Parathyroid adenoma (tissue), 2 donors: ENCODE results near the gene KCTD1.

Experiments
- H2AFZ ChIP-seq: fragments of 300-600 bp; sonication (generic); one replicate; pipeline ENCODE4 v1.7.0; 2017; ENCODE audit warnings: antibody characterized with exemption, mild to moderate bottlenecking
- H3K27ac ChIP-seq: fragments of 300-600 bp; sonication (generic); one replicate; pipeline ENCODE4 v1.7.0; 2017
- H3K27me3 ChIP-seq: fragments of 300-600 bp; sonication (generic); one replicate; pipeline ENCODE4 v1.7.0; 2017; ENCODE audit warnings: low read length; ENCODE audit not compliant: control insufficient read depth, insufficient read depth
- H3K36me3 ChIP-seq: fragments of 300-600 bp; sonication (generic); one replicate; pipeline ENCODE4 v1.7.0; 2017; ENCODE audit warnings: low read length; ENCODE audit not compliant: control insufficient read depth, insufficient read depth
- H3K4me1 ChIP-seq: fragments of 300-600 bp; sonication (generic); one replicate; pipeline ENCODE4 v1.7.0; 2017; ENCODE audit warnings: control low read depth
- H3K4me2 ChIP-seq: fragments of 300-600 bp; sonication (generic); one replicate; pipeline ENCODE4 v1.7.0; 2017; ENCODE audit warnings: low read length
- H3K4me3 ChIP-seq: fragments of 300-600 bp; sonication (generic); one replicate; pipeline ENCODE4 v1.7.0; 2017; ENCODE audit warnings: low read depth, low read length
- H3K79me2 ChIP-seq: fragments of 300-600 bp; sonication (generic); one replicate; pipeline ENCODE4 v1.7.0; 2017; ENCODE audit warnings: control low read depth
- H3K9ac ChIP-seq: fragments of 300-600 bp; sonication (generic); one replicate; pipeline ENCODE4 v1.7.0; 2017; ENCODE audit warnings: mild to moderate bottlenecking
- H3K9me3 ChIP-seq: fragments of 300-600 bp; sonication (generic); one replicate; pipeline ENCODE4 v1.7.0; 2017; ENCODE audit warnings: low read length; ENCODE audit not compliant: control insufficient read depth
- CTCF ChIP-seq: fragments of 300-600 bp; sonication (generic); IDR thresholded peaks from one replicate; pipeline ENCODE4 v1.7.0; 2017; ENCODE audit warnings: antibody characterized with exemption, mild to moderate bottlenecking
- donor health status: primary hyperparathyroidism.

Gene KCTD1

GRCh38 chr18:26556573-26556972 is 8.2 kb upstream of the KCTD1 start:
- H2AFZ ChIP-seq: no peak overlapping the region
- no peak overlapping the region for H3K27ac ChIP-seq
- no peak for TF ChIP-seq CTCF
- no peaks in the 10 kb centered on the region for H3K36me3 ChIP-seq
- no peaks in the 10 kb centered on the region for H3K79me2 ChIP-seq
- H3K4me3 ChIP-seq: no peak overlapping the region
- no peaks in the 10 kb centered on the region for H3K4me1 ChIP-seq
- H3K9ac ChIP-seq: no peak overlapping the region
- H3K4me2 ChIP-seq: no peak overlapping the region
- no peaks in the 10 kb centered on the region for H3K9me3 ChIP-seq
- no peaks in the 10 kb centered on the region for H3K27me3 ChIP-seq

GRCh38 chr18:26555804-26556553 is 7.6 kb upstream of the KCTD1 start:
- Histone ChIP-seq H3K27ac (no peak overlapping the region), H3K36me3 (no peaks in the 10 kb centered on the region), H3K9ac (no peak overlapping the region), H3K9me3 (no peaks in the 10 kb centered on the region), H2AFZ (no peak overlapping the region), H3K4me3 (no peak overlapping the region), H3K4me1 (peaks cover 4% of the 10 kb centered on the region), H3K79me2 (no peaks in the 10 kb centered on the region), H3K4me2 (no peak overlapping the region), H3K27me3 (no peaks in the 10 kb centered on the region)
- no peak for TF ChIP-seq CTCF

GRCh38 chr18:26553943-26554342 is 5.6 kb upstream of the KCTD1 start:
- Histone ChIP-seq H3K9ac (no peak overlapping the region), H3K4me3 (no peak overlapping the region), H3K27ac (no peak overlapping the region), H3K4me1 (peaks cover 6% of the 10 kb centered on the region), H2AFZ (no peak overlapping the region), H3K9me3 (no peaks in the 10 kb centered on the region), H3K36me3 (no peaks in the 10 kb centered on the region), H3K27me3 (no peaks in the 10 kb centered on the region), H3K4me2 (no peak overlapping the region), H3K79me2 (no peaks in the 10 kb centered on the region)
- no peak for TF ChIP-seq CTCF

GRCh38 chr18:26551695-26552081 is 3.3 kb upstream of the KCTD1 start:
- no peak overlapping the region for H3K9ac ChIP-seq
- H3K27ac ChIP-seq: no peak overlapping the region
- no peaks in the 10 kb centered on the region for H3K79me2 ChIP-seq
- no peaks in the 10 kb centered on the region for H3K27me3 ChIP-seq
- H3K36me3 ChIP-seq: no peaks in the 10 kb centered on the region
- H3K4me1 ChIP-seq: peaks cover 6% of the 10 kb centered on the region
- H3K4me3 ChIP-seq: no peak overlapping the region
- TF ChIP-seq CTCF: no peak
- no peaks in the 10 kb centered on the region for H3K9me3 ChIP-seq
- no peak overlapping the region for H2AFZ ChIP-seq
- no peak overlapping the region for H3K4me2 ChIP-seq
